Stimulated activated CD8-positive, alpha-beta memory T cell treated with anti-CD3 and anti-CD28 coated beads, Interleukin-12 subunit alpha, Interleukin-12 subunit beta, amount 100 ng/mL, for 24 hours (primary cell): Measurements from ENCODE around the gene CRAT.
A peak's percentile ranks its signal among the peaks of the same experiment; 100 is the strongest.

Experiments used
- DNase-seq: peaks from one replicate; pipeline ENCODE4 v3.0.0-alpha.2; 2020; ENCODE audit errors: extremely low read depth

The CRAT gene

GRCh38 chr9:129089246-129089645, 21.3 kb downstream of the CRAT start:
- DNase-seq, result no peak

GRCh38 chr9:129084087-129084486, 26.5 kb downstream of the CRAT start:
- no peak for DNase-seq

- no peak for DNase-seq
Measured at GRCh38 chr9:129081388-129081904, 29.1 kb downstream of the CRAT start.

GRCh38 chr9:129080601-129081387, 29.8 kb downstream of the CRAT start, which contains the start of gene DOLPP1:
Gene DOLPP1, plus strand, starts transcription at chr9:129081111. Its CDS starts 21 bp downstream, at chr9:129081132.
- DNase-seq, result peak; percentile 97

GRCh38 chr9:129080298-129080600, 30.3 kb downstream of the CRAT start:
- no peak for DNase-seq

- DNase-seq, result no peak
Measured at GRCh38 chr9:129079829-129080228, 30.8 kb downstream of the CRAT start.

GRCh38 chr9:129078691-129079503, 31.7 kb downstream of the CRAT start:
- no peak for DNase-seq

- DNase-seq, result no peak
Measured at GRCh38 chr9:129077236-129077635, 33.4 kb downstream of the CRAT start.

GRCh38 chr9:129076640-129077037, 34.0 kb downstream of the CRAT start:
- no peak for DNase-seq

- no peak for DNase-seq
Measured at GRCh38 chr9:129075996-129076639, 34.5 kb downstream of the CRAT start.

GRCh38 chr9:129074106-129074505, 36.5 kb downstream of the CRAT start:
- no peak for DNase-seq

- DNase-seq, result no peak
Measured at GRCh38 chr9:129073404-129073803, 37.2 kb downstream of the CRAT start.

- no peak for DNase-seq
Measured at GRCh38 chr9:129072171-129072570, 38.4 kb downstream of the CRAT start.

- no peak for DNase-seq
Measured at GRCh38 chr9:129071526-129072126, 39.0 kb downstream of the CRAT start.

- DNase-seq, result no peak
Measured at GRCh38 chr9:129070696-129071525, 39.7 kb downstream of the CRAT start.

GRCh38 chr9:129069862-129070641, 40.5 kb downstream of the CRAT start:
- no peak for DNase-seq

GRCh38 chr9:129068990-129069861, 41.4 kb downstream of the CRAT start:
- DNase-seq, result peak; percentile 27

GRCh38 chr9:129068110-129068509, 42.5 kb downstream of the CRAT start:
- no peak for DNase-seq

- no peak for DNase-seq
Measured at GRCh38 chr9:129064499-129064908, 46.1 kb downstream of the CRAT start.
